Transverse colon (tissue), 4 donors: Measurements from ENCODE around the gene HPCAL1.

Source experiments
- CTCF ChIP-seq, 5 experiments: fragments of 200-600 bp in 3 of 5; fragments of 450-650 bp in 2 of 5; sonication (generic) in 3 of 5; IDR thresholded peaks; 1 replicate in 2 of 5; 2 replicates in 3 of 5; pipeline ENCODE4 v1.5.1; 2016 to 2017; ENCODE audit warnings: antibody characterized with exemption in 5 of 5, inconsistent platforms in 3 of 5, mild to moderate bottlenecking in 2 of 5, moderate library complexity in 1 of 5
- EP300 ChIP-seq: sonication (generic); formaldehyde crosslinking; IDR thresholded peaks from one replicate; pipeline ENCODE4 v1.6.1; 2017; ENCODE audit warnings: antibody characterized with exemption, low read depth
- POLR2A ChIP-seq: fragments of 450-650 bp; IDR thresholded peaks from one replicate; pipeline ENCODE4 v1.6.1; 2016; ENCODE audit warnings: antibody characterized with exemption, mild to moderate bottlenecking, moderate library complexity
- POLR2AphosphoS5 ChIP-seq, 3 donors: sonication (generic); formaldehyde crosslinking; IDR thresholded peaks; one replicate each; pipeline ENCODE4 v1.6.1; 2016; ENCODE audit warnings: antibody characterized with exemption in 3 of 3

- TF ChIP-seq POLR2A = no peak
- no peak for TF ChIP-seq CTCF (IDR thresholded peaks at IDR 0.05)
- no peak for TF ChIP-seq POLR2AphosphoS5 (IDR thresholded peaks at IDR 0.05)
- no peak for TF ChIP-seq EP300
Measured at GRCh38 chr2:10370895-10371294, 68.2 kb downstream of the HPCAL1 start.
